RPMI7951 (cell line): ENCODE results near the gene HTT-AS. TPM values are rescaled to one million over a fixed set of nuclear protein-coding genes. Genes with fewer than 3 reads are reported as not detected.
"Not testable (repeated sequence)": the region's sequence is repeated elsewhere in the genome, so short reads cannot be mapped to it uniquely, and the experiment has no call there.

Experiments used
- DNase-seq: peaks from one replicate; pipeline ENCODE4 v3.0.0-alpha.2; 2012; ENCODE audit warnings: low read depth
- total RNA-seq: library from RNA; depleted of rRNA; stranded (reverse); fragments of >200 nt; shearing (Covaris generic); gene quantifications from 2 replicates; pipeline ENCODE4 v1.2.3, GENCODE V29; 2014

HTT-AS gene
- total RNA-seq, 1 experiment from 2014 or later, result not detected

- not testable (repeated sequence) for DNase-seq
Observed at GRCh38 chr4:3051141-3051897, 23.0 kb downstream of the HTT-AS start.

DNA sequence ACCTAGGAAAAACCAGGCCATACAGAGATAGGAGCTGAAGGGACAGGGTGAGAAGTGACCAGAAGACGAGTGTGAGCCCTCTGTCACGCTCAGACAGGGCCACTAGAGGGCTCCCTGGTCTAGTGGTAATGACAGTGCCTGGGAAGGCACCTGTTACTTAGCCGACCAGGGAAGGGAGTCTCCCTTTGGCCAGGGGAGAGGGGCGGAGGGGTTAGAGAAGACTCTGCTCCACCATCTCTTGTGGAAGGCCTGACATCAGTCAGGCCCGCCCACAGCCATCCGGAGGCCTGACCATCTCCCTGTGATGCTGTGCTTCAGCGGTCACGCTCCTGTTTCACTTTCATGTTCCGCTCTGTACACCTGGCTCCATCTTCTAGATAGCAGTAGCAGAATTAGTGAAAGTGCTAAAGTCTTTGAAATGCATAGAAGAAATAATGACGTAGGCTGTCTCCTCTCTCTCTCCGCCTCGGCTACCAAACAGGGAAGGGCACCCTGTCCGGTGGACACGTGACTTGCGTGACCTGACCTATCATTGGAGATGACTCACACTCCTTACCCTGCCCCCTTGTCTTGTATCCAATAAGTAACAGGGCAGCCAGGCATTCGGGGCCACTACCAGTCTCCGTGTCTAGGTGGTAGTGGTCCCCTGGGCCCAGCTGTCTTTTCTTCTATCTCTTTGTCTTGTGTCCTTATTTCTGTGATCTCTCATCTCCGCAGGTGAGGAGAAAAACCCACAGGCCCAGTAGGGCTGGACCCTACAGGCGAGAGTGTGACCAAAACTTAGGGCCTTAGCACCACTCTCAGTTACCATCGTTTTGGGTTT lies 26.7 kb downstream of the HTT-AS start:
- DNase-seq, result peak; percentile 47

GRCh38 chr4:3046623-3047022 lies 27.7 kb downstream of the HTT-AS start:
- no peak for DNase-seq

DNA sequence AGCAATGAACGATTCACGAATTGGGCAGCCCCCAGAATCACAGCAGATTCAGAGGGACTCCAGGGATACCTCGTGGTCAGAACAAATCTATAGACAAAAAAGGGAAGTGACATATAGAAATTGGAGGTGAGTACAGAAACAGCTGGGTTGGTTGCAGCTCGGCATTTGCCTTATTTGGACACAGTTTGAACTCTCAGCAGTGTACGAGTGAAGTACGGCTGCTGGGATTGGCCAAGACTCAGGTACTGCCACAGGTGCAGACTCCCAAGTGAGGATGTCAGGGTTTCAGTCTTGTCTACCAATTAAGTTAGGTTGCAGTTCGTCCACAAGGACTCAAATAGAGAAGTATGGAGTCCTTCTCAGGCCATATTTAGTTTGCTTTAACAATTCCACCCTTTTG lies 28.2 kb downstream of the HTT-AS start:
- no peak for DNase-seq

DNA sequence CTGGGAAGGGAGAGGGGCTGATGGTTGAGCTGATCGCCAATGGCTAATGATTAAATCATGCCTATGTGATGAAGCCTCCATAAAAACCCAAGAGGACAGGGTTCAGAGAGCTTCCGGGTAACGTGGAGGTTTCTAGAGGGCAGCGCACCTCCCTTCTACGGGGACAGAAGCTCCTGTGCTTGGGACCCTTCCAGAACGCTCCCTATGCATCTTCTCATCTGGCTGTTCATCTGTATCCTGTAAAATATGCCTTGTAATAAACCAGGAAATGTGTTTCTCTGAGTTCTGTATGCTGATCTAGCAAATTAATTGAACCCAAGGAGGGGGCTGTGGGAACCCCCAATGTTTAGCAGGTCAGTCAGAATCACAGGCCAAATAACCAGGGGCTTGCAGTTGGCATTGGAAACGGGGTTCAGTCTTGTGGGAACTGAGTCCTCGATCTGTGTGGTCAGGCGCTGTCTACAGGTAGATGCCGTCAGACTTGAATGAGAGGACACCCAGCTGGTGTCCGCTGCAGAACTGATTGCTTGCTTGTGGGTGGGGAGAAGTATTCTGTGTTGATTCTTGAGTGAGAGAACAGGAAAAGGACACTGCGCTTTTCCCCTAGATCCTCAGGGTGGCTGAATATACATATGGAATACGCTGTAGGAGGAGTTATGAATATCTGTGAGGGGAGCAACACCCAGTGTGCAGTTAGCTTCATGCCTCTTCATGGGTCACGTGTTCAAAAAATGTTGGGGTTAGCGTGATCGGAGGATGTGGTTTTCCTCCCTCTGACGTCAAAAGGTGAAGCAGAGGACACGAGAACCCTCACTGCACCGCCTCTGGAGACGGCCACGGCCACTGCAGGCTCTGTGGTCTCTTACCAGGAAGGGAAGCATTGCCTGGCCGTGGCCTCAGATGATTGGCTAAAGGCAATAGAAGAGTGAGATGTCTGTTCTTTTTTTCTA lies 29.2 kb downstream of the HTT-AS start:
- DNase-seq, result peak; percentile 78

- DNase-seq, result peak; percentile 23
Observed at GRCh38 chr4:3043282-3044020, 30.9 kb downstream of the HTT-AS start.

GRCh38 chr4:3042226-3042625 lies 32.1 kb downstream of the HTT-AS start:
- DNase-seq, result no peak

DNA sequence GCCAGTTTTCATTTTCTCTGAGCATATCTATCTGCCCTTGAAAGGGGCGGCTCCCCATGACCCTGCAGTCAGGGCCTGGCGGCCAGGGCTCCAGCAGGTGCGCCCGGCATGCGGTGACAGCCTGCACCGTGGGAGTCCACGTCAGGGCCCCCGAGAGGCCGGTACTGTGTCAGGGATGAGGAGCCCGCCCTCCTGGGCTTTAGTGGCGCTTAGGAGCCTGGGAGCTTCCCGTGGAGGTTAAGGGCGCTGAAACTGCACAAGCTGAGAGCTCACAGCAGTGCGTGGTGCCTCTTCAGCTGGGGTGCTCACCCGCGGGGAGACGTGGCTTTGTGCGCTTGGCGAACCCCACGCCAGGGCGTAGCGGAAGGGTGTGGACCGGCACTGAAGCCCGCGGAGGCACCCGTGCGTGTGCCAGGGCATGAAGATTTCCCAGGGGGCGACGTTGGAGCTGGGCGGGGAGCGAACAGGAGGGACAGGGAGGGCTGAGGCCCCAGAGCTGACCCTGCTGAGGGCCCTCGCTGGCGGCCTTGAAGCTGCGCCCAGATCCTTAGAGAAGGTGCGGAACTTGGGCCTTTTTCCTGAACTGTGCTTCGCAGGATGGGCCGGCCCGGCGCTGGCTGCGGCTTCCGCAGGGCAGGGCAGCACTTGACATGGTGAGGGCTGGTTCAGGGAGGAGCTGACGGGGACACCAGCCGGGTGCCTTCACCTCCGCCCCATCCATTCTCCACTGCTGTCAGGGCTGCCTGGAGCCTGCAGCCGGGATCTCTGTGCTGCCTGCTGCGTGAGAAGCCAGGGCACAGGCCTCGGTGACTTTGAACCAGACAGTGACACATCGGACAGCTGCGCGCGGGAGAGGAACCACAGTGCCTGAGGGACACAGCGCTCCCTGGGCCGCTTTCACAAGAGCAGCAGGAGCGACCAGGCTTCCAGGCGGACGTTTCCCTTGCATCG lies 32.9 kb downstream of the HTT-AS start:
- DNase-seq, result peak; percentile 91

- no peak for DNase-seq
Observed at GRCh38 chr4:3040452-3041191, 33.7 kb downstream of the HTT-AS start.

DNA sequence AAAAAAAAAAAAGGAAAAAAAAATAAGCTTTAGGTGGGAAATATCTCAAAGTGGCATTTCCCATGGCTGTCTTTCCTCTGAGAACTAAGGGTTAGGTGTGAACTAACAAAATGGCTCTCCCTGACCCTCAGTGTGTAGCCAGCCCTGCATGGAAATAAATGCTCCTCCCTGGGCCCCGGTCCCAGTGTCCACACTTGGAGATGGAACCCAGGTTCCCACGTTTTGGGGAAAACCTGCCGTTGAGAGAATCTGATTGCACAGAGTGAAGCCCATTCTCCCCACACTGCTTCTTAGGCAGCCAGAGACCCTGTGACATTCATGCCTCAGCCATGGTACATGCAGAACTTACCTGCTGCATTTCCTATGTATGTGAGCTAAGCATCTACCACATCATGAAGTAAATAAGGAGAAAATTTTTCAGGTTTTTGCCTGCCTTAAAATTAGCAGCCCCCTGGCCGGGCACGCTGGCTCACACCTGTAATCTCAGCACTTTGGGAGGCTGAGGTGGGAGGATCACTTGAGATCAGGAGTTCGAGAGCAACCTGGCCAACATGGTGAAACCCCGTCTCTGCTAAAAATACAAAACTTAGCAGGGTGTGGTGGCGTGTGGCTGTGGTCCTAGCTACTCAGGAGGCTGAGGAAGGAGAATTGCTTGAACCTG lies 34.5 kb downstream of the HTT-AS start:
- DNase-seq, result no peak

- DNase-seq, result peak; percentile 17
Observed at GRCh38 chr4:3037957-3038461, 36.3 kb downstream of the HTT-AS start.

DNA sequence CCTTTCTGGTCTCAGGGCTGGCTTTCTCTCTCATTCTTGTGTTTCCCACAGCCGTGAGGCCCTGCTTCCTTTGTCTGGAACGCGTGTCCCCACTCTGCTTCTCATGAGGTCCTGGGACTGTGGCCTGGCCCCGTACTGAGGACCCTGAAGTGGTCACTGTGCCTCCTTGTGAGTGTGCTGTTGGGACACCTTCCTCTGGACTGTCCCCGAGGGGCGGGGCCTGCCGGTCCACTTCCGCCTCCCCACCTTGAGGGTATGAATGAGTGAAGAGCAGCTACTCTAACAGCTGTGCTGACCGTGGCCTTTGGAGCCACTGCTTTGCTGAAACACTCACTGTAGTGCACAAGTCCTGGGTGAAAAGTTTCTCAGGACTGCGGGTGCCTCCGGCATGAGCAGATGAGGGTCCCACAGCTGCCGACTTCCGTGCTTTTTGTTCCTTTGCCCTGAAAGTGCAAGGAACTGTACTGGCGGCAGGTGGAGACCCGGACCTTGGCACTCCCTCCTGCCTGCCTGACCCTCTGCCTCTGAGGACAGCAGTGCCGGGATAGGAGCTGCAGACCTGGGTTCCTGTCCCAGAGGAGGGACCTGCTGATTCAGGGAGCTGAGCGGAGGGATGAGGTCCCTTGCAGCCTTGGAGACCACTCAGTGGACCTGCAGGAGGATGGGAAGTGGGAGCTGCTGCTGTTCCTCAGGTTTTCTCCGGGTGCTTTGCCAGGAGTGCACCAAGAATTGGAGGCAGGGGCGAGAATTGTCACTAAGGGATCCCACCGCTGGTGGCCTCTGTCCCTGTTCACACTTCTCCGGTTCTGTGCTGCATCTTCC lies 38.0 kb downstream of the HTT-AS start:
- no peak for DNase-seq

- no peak for DNase-seq
Observed at GRCh38 chr4:3035674-3036073, 38.7 kb downstream of the HTT-AS start.

GRCh38 chr4:3035249-3035648 lies 39.1 kb downstream of the HTT-AS start:
- DNase-seq, result no peak

- DNase-seq, result no peak
Observed at GRCh38 chr4:3034231-3034630, 40.1 kb downstream of the HTT-AS start.

DNA sequence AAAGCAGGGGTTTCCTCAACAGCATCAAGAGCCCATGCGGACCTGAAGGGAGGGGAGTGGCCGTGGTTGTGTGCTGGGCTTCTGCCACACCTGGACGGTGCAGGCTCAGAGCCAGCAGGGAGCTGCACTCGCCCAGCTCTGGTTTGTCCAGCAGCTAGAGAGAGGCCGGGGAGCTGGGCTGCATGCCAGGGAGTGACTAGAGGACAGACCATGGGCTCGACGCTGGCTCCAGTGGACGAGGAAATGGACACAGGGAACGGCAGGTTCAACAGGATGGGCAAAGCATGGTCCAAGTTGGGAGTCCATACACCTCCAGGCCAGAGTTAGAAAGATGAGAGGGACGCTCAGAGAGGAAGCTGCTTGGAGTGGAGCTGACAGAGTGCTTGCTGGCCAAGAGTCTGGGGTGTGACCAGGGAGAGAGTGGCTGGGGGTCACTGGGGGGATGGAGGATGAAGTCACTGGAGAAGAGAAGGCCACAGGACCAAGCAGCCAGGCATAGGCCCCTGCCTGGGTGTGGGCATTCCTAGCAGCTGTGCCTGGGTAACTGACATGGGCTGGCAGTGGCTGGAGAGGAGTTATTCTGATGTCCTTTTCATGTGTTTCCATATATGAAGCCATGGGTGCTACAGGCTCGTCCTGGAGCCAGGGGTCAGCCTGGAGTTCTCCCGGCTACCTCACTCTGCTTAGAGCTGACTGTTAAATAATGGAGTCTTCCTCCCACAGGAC lies 42.8 kb downstream of the HTT-AS start:
- DNase-seq, result no peak
